Glutamatergic neuron (in vitro differentiated cells): Measurements from ENCODE around the gene GDI1. TPM values are rescaled to one million over a fixed set of nuclear protein-coding genes. Genes with fewer than 3 reads are reported as not detected.
A peak's percentile ranks its signal among the peaks of the same experiment; 100 is the strongest.

ENCODE experiments used
- DNase-seq: peaks from one replicate; pipeline ENCODE4 v3.0.0; 2022
- H3K27ac Mint-ChIP-seq: one replicate; pipeline ENCODE4 v1.8.0; 2020; ENCODE audit warnings: mild to moderate bottlenecking, mixed read lengths, inconsistent platforms; ENCODE audit not compliant: unreplicated experiment
- H3K27me3 Mint-ChIP-seq: one replicate; pipeline ENCODE4 v1.8.0; 2020; ENCODE audit warnings: mild to moderate bottlenecking, moderate library complexity, mixed read lengths, inconsistent platforms; ENCODE audit not compliant: unreplicated experiment
- H3K36me3 Mint-ChIP-seq: one replicate; pipeline ENCODE4 v1.8.0; 2020; ENCODE audit warnings: mild to moderate bottlenecking, mixed read lengths, inconsistent platforms; ENCODE audit not compliant: unreplicated experiment
- H3K4me1 Mint-ChIP-seq: one replicate; pipeline ENCODE4 v1.8.0; 2020; ENCODE audit warnings: mild to moderate bottlenecking, low read depth, mixed read lengths, inconsistent platforms; ENCODE audit not compliant: unreplicated experiment
- H3K4me3 Mint-ChIP-seq: one replicate; pipeline ENCODE4 v1.8.0; 2020; ENCODE audit warnings: mild to moderate bottlenecking, mixed read lengths, inconsistent platforms; ENCODE audit not compliant: unreplicated experiment
- H3K9me3 Mint-ChIP-seq: one replicate; pipeline ENCODE4 v1.8.0; 2020; ENCODE audit warnings: mild to moderate bottlenecking, moderate library complexity, mixed read lengths, inconsistent platforms; ENCODE audit not compliant: unreplicated experiment
- CTCF ChIP-seq: fragments of 200-600 bp; sonication (generic); IDR thresholded peaks from one replicate; pipeline ENCODE4 v1.5.0; 2021; ENCODE audit not compliant: partially characterized antibody, unreplicated experiment
- total RNA-seq: library from RNA; stranded (reverse); fragmentation: NEBNext Ultra II Directional; extraction: Animal tissue kit (Norgen Biotek cat#: 25700); gene quantifications from one replicate; pipeline ENCODE4 v1.2.1, GENCODE V29; 2021; ENCODE audit not compliant: unreplicated experiment

The GDI1 gene
- total RNA-seq, 1 donor from 2014 or later: 730 TPM

GRCh38 chrX:154477891-154478477 lies 41.0 kb downstream of the GDI1 start:
- H3K27ac Mint-ChIP-seq: peak overlapping the region; percentile 79
- peaks cover 4% of the 10 kb centered on the region for H3K27me3 Mint-ChIP-seq
- no peaks in the 10 kb centered on the region for H3K36me3 Mint-ChIP-seq
- H3K4me1 Mint-ChIP-seq: peaks cover 3% of the 10 kb centered on the region
- no peak for DNase-seq
- TF ChIP-seq CTCF: no peak
- H3K9me3 Mint-ChIP-seq: peaks cover 2% of the 10 kb centered on the region
- H3K4me3 Mint-ChIP-seq: peak overlapping the region; percentile 86

GRCh38 chrX:154478728-154479622 lies 42.0 kb downstream of the GDI1 start, which contains the start of gene LAGE3:
Gene LAGE3 (minus strand): TSS chrX:154479281. CDS start chrX:154478915, 366 bp downstream.
- H3K9me3 Mint-ChIP-seq: peaks cover 2% of the 10 kb centered on the region
- H3K27me3 Mint-ChIP-seq: peaks cover 4% of the 10 kb centered on the region
- DNase-seq: peak; percentile 92
- H3K4me3 Mint-ChIP-seq: peak within 1 kb of the TSS; percentile 86
- H3K36me3 Mint-ChIP-seq: no peaks in the 10 kb centered on the region
- peaks cover 3% of the 10 kb centered on the region for H3K4me1 Mint-ChIP-seq
- H3K27ac Mint-ChIP-seq: peak within 1 kb of the TSS; percentile 79
- TF ChIP-seq CTCF: no peak

GRCh38 chrX:154481195-154481594 lies 44.2 kb downstream of the GDI1 start:
- Mint-ChIP-seq H3K36me3 (no peaks in the 10 kb centered on the region), H3K27ac (no peak overlapping the region), H3K27me3 (peaks cover 4% of the 10 kb centered on the region), H3K9me3 (peaks cover 2% of the 10 kb centered on the region), H3K4me3 (no peak overlapping the region), H3K4me1 (no peaks in the 10 kb centered on the region)
- DNase-seq: no peak
- no peak for TF ChIP-seq CTCF

- DNase-seq: no peak
- H3K36me3 Mint-ChIP-seq: no peaks in the 10 kb centered on the region
- no peak overlapping the region for H3K4me3 Mint-ChIP-seq
- H3K27me3 Mint-ChIP-seq: peaks cover 4% of the 10 kb centered on the region
- no peak for TF ChIP-seq CTCF
- no peaks in the 10 kb centered on the region for H3K4me1 Mint-ChIP-seq
- no peaks in the 10 kb centered on the region for H3K9me3 Mint-ChIP-seq
- H3K27ac Mint-ChIP-seq: no peak overlapping the region
Observed at GRCh38 chrX:154481911-154482601, 45.1 kb downstream of the GDI1 start.

- H3K4me3 Mint-ChIP-seq: no peak overlapping the region
- no peak for DNase-seq
- no peak overlapping the region for H3K27ac Mint-ChIP-seq
- no peaks in the 10 kb centered on the region for H3K9me3 Mint-ChIP-seq
- peaks cover 3% of the 10 kb centered on the region for H3K27me3 Mint-ChIP-seq
- TF ChIP-seq CTCF: no peak
- no peaks in the 10 kb centered on the region for H3K4me1 Mint-ChIP-seq
- H3K36me3 Mint-ChIP-seq: no peaks in the 10 kb centered on the region
Observed at GRCh38 chrX:154482786-154483185, 45.8 kb downstream of the GDI1 start.
